HG02943 (cell line): Measurements from ENCODE around the gene FXYD5.

Source experiments
- ATAC-seq: cut with Tn5 transposase; IDR thresholded peaks from one replicate; pipeline ENCODE4 v1.9.1; 2021; ENCODE audit warnings: mild to moderate bottlenecking, low read depth, moderate library complexity; ENCODE audit not compliant: unreplicated experiment

FXYD5 gene

GRCh38 chr19:35154525-35155406 is at the start of gene FXYD5:
Gene FXYD5, plus strand, starts transcription at chr19:35154735. Its CDS starts 816 bp downstream, at chr19:35155551.
- no peak for ATAC-seq

DNA sequence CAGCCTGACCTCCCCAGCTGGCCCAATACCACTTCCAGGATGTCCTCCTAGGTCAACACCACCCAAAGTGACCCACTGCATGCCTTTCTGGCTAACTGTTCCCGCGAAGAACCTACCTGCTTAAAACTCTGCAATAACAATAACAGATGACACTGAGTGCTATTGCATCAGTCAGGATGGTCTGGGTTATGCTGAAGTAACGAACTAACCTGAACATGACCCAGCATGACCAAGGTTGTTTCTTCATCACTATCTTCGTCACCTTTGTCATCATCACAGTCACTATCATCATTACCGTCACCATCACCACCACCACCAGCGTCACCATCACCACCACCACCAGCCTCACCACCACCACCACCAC is 49.5 kb upstream of the FXYD5 start:
- no peak for ATAC-seq

DNA sequence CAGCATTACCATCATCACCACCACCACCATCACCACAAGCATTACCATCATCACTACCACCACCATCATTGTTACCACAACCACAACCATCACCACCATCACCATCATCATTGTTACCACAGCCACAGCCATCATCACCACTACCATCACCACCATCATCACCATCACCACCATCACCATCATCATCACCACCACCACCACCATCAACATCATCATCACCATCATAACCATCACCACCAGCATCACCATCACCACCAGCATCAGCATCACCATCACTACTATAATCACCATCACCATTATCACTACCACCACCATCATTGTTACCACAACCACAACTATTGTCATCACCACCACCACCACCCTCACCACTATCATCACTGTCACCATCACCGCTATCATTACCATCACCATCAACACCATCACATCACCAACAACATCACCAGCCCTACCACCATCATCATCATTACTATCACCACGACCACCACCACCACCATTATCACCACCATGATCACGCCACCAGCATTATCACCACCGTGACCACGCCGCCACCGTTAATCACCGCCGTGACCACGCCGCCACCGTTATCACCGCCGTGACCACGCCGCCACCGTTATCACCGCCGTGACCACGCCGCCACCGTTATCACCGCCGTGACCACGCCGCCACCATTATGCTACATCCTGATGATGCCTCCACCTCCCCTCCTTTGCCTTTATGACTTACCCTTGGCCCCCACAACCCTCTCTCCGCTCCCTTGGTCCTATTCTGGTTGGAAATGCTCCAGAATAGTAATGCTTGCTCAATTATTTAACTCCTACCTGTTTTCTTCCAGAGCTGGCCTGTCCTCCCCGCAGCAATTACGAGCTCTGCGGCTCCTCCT is 48.9 kb upstream of the FXYD5 start:
- ATAC-seq = no peak

GRCh38 chr19:35106291-35106583 is 48.3 kb upstream of the FXYD5 start:
- no peak for ATAC-seq

- ATAC-seq = no peak
Measured at GRCh38 chr19:35106898-35107541, 47.5 kb upstream of the FXYD5 start.

DNA sequence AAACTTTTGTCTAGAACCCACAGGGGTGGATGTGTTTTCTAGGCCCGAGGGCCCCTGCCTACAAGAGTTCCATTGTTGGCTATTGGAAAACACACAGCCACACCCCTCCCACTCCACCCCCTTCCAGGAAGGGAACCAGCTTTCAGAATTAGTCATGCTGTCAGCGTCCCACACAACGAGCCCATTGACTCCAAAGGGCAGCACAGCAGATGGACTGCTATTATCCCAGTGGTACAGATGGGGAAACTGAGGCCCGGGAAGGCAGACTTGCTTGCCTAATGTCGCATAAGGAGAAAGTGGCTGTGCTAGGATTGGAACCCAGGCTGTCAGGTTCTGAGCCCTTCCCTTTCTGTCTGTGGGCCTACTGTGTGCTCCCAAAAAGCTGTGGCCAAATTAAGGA is 47.0 kb upstream of the FXYD5 start:
- no peak for ATAC-seq

GRCh38 chr19:35108730-35109129 is 45.8 kb upstream of the FXYD5 start:
- ATAC-seq = no peak

GRCh38 chr19:35109395-35110112 is 45.0 kb upstream of the FXYD5 start:
- ATAC-seq = no peak

DNA sequence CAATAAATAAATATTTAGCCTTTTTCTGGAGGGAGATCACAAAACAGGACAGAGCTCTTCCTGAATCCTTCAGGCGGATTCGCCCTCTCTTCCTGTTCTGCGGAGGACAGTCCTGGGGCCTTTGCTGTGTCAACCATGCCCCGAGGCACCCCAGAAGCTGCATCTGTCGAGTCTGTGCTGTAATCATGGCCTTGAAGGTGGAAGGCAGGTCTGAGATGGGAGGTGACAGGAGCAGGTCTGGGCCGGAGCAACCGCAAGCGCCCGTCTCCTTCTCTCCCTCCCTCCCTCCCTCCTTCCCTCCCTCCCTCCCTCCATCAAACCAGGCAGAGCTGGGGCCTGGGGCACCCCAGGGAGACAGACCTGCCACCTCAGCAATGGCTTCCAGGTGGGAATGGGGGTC is 43.6 kb upstream of the FXYD5 start:
- ATAC-seq = no peak

DNA sequence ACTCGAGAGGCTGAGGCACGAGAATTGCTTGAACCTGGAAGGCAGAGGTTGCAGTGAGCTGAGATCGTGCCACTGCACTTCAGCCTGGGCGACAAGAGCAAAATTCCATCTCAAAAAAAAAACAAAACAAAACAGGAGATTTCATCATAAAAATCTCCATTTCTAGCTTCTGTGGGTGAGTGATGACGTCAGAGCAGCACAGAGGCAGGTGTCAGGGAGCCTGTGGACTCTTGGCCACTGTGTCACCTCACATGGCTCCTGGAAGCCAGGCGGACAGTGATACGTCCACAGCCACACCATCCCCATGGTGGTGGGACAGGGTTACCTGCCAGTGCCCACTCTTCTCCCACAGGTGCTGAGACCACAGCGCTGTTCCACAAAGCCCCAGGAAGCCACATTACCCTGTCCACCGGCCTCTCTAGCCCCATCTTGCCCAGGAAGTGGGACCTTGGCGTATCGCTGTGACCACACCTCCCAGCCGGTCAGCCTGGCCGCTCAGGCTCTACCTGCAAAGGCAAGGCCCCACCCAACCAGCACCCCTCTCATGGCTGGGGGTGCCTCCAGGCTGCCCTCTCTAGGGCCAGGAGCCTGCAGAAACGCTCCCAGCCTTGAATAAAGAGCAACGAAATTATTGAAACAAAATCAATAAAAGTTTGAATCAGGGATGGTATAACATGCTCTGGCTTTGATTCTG is 41.4 kb upstream of the FXYD5 start:
- no peak for ATAC-seq

DNA sequence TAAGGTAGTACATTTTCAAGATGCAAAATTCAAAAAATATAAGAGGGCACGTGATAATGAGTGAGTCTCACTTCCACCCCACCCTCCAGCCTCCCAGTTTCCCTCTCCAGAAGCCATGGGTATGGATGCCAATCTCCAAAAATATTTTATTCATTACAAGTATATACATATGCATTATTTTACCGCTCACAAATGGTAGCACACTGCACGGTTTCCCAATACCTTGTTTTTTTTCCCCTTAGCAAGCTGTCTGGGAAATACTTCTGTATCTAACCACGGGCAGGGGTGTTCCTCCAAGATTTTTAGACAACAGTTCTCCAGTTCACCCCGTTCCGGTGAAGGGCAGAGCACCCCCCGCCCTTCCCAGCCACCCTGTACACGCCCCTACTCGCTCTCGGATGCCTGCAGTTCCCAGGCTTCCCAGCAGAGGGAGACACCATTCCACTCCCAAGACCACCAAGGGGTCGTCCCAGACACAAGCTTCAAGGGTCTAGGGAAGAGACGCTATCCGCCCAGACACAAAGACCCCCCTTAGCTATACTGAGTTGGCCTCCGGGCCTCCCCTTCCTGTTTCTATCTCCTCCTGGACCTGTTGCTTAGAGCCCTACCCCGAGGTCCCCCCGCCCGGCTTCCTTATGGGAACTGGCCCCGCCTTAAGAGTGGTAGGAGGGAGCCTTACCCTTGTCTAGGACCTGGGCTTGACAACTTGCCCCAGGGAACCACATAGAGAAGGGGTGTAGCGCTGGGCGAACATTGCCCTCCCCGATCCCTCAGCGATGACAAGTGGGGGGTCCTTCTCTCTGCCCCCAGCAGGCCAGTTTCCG is 40.0 kb upstream of the FXYD5 start:
- no peak for ATAC-seq

- no peak for ATAC-seq
Measured at GRCh38 chr19:35115177-35115951, 39.2 kb upstream of the FXYD5 start, which contains the start of gene FXYD3. Gene FXYD3, plus strand, starts transcription at chr19:35115823. Its CDS starts 3,554 bp downstream, at chr19:35119377.

GRCh38 chr19:35116072-35116801 is 38.3 kb upstream of the FXYD5 start:
- ATAC-seq = no peak

DNA sequence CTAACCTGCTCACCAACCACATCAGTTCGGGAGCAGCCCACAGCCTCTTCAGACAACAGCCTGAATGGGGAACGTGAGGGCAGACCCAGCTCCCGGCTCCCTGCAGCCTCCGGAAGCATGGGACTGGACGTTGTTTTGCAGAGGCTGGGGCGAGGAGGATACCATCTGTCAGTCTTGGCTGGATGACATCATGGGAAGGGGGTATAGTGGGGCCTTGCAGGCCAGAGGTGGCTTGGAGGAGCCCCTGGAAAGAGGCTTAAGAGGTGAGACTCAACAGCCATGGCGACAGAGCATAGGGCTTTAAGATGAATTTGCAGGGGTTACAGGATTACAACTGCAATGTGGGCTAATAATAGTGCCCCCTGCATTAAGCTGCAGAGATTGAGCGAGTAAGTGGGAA is 37.4 kb upstream of the FXYD5 start:
- no peak for ATAC-seq

- no peak for ATAC-seq
Measured at GRCh38 chr19:35117799-35118198, 36.7 kb upstream of the FXYD5 start.

GRCh38 chr19:35118268-35119020 is 36.1 kb upstream of the FXYD5 start:
- ATAC-seq = no peak

DNA sequence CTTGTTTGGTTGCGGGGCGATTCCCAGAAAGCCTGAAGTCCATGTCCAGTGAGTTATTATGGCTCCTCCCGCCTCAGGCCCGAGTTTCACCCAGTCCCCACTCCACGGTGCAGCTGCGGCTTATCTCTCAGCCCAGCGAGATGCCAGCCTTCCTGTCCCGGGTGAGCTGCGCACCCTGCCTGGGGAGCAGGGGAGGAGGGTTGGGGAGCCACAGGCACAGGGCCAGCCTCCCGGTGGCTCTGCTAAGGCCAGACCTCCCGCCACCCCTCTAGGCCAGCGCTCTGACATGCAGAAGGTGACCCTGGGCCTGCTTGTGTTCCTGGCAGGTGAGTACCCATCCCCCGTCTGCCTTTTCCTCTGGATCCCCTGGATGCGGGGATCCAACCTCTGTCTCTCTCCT is 35.4 kb upstream of the FXYD5 start:
- no peak for ATAC-seq
